Measurements from ENCODE around the gene DKKL1. TPM values are rescaled to one million over a fixed set of nuclear protein-coding genes. Genes with fewer than 3 reads are reported as not detected.

The DKKL1 gene
- total RNA-seq, 2 experiments from 2014 or later: not detected

Other genes starting within 250 kb of the DKKL1 start
- gene LIN7B, start 249.5 kb upstream of the DKKL1 start, total RNA-seq: 1 to 10 TPM; 4.3 to 4.7 TPM
- gene C19orf73, start 244.7 kb upstream of the DKKL1 start, total RNA-seq: 1 to 10 TPM; 1.0 TPM
- gene PPFIA3, start 244.3 kb upstream of the DKKL1 start, total RNA-seq: 1 to 10 TPM; 2.6 TPM
- not detected for gene HRC, start 208.5 kb upstream of the DKKL1 start, total RNA-seq
- under 1 TPM in 1 of 2 experiments, not detected in 1; 0.58 TPM for gene TRPM4, start 206.1 kb upstream of the DKKL1 start, total RNA-seq
- 1 to 10 TPM; 3.0 to 3.5 TPM for gene SLC6A16, start 38.7 kb upstream of the DKKL1 start, total RNA-seq
- 100 to 1,000 TPM; 278 to 299 TPM for gene CD37, start 28.5 kb upstream of the DKKL1 start, total RNA-seq
- not detected for gene TEAD2, start 1.5 kb upstream of the DKKL1 start, total RNA-seq
- gene KASH5, start 24.4 kb downstream of the DKKL1 start, total RNA-seq: under 1 TPM; 0.73 to 0.81 TPM
- gene PTH2, start 59.6 kb downstream of the DKKL1 start, total RNA-seq: not detected
- gene GFY, start 61.5 kb downstream of the DKKL1 start, total RNA-seq: not detected
- gene SLC17A7, start 77.7 kb downstream of the DKKL1 start, total RNA-seq: under 1 TPM; 0.30 to 0.43 TPM
- gene PIH1D1, start 87.9 kb downstream of the DKKL1 start, total RNA-seq: 100 to 1,000 TPM; 168 to 170 TPM
- gene ALDH16A1, start 89.3 kb downstream of the DKKL1 start, total RNA-seq: 10 to 100 TPM; 34.1 to 36.6 TPM
- gene FLT3LG, start 110.3 kb downstream of the DKKL1 start, total RNA-seq: 100 to 1,000 TPM; 187 to 197 TPM
- 1,000 to 10,000 TPM; 2,417 to 2,463 TPM for gene RPL13A, start 123.7 kb downstream of the DKKL1 start, total RNA-seq
- gene RPS11, start 132.6 kb downstream of the DKKL1 start, total RNA-seq: 1,000 to 10,000 TPM; 2,194 to 2,385 TPM
- 10 to 100 TPM; 10.2 to 11.1 TPM for gene FCGRT, start 148.8 kb downstream of the DKKL1 start, total RNA-seq
- 1 to 10 TPM; 1.8 to 2.0 TPM for gene RCN3, start 164.1 kb downstream of the DKKL1 start, total RNA-seq
- gene NOSIP, start 216.7 kb downstream of the DKKL1 start, total RNA-seq: 100 to 1,000 TPM; 162 to 163 TPM
- 1 to 10 TPM; 1.0 to 1.1 TPM for gene PRRG2, start 217.4 kb downstream of the DKKL1 start, total RNA-seq
- 10 to 100 TPM; 33.0 to 36.2 TPM for gene PRR12, start 227.3 kb downstream of the DKKL1 start, total RNA-seq